Measurements from ENCODE around the gene RAB34. TPM values are rescaled to one million over a fixed set of nuclear protein-coding genes. Genes with fewer than 3 reads are reported as not detected.

RAB34 gene
- total and polyA plus RNA-seq, 9 of the 15 experiments (the other 6 are each of a cell fraction or from before 2014, with no cell fraction given), result 0.07 to 3.8 (median 0.46) TPM; not detected in 1

GRCh38 chr17:28750178-28751047 lies 32.7 kb upstream of the RAB34 start (continued):
- TF ChIP-seq FOXK2 (conservative IDR thresholded peaks at IDR 0.05 in 1 of 2, IDR thresholded peaks at IDR 0.05 in 1 of 2; ENCODE audit: low read depth in 2 of 2) (0 out of 4 replicates have a peak, but pooled peaks of 1 of the 2 experiments have one; percentile 5), STAT5A (IDR thresholded peaks at IDR 0.05; ENCODE audit: borderline replicate concordance, low read length) (peak; percentile 27; the same call in 1 of the 2 replicates), MTA3 (IDR thresholded peaks at IDR 0.05; ENCODE audit: borderline replicate concordance) (peak; percentile 81), YY1 (IDR thresholded peaks at IDR 0.05; ENCODE audit: borderline replicate concordance in 1 of 3, control insufficient read depth in 1 of 3, extremely low read depth in 1 of 3, insufficient read depth in 3 of 3, insufficient read length in 1 of 3, insufficient replicate concordance in 2 of 3, low read depth in 1 of 3, low read length in 2 of 3) (peak in 2 of 3 experiments; percentile 39 to 60), MAZ (CRISPR knock-in tag; conservative IDR thresholded peaks at IDR 0.05 in 1 of 2, IDR thresholded peaks at IDR 0.05 in 1 of 2) (peak; percentile 66 to 96), CBX5 (IDR thresholded peaks at IDR 0.05; ENCODE audit: borderline replicate concordance, low read depth) (peak; percentile 61; the same call in 1 of the 2 replicates), L3MBTL2 (IDR thresholded peaks at IDR 0.05) (peak; percentile 53), LCOR (CRISPR knock-in tag; IDR thresholded peaks at IDR 0.05) (peak; percentile 66; the same call in 1 of the 2 replicates), BACH1 (tag; IDR thresholded peaks at IDR 0.05) (no peak), KLF16 (IDR thresholded peaks at IDR 0.05) (peak; percentile 88), CTCFL (IDR thresholded peaks at IDR 0.05; ENCODE audit: borderline replicate concordance, insufficient read depth, low read depth, low read length, poor library complexity, severe bottlenecking) (peak; percentile 26), ATF1 (CRISPR knock-in tag; IDR thresholded peaks at IDR 0.05) (no peak), ATF1 (tag; IDR thresholded peaks at IDR 0.05) (peak; percentile 43; the same call in 1 of the 2 replicates), PHF21A (IDR thresholded peaks at IDR 0.05; ENCODE audit: borderline replicate concordance, low read depth) (peak; percentile 61; the same call in 1 of the 2 replicates), RBM39 (optimal IDR thresholded peaks at IDR 0.05; ENCODE audit: low read depth, low read length) (peak; percentile 87), MED1 (CRISPR knock-in tag; IDR thresholded peaks at IDR 0.05; ENCODE audit: borderline replicate concordance) (no peak), CREM (IDR thresholded peaks at IDR 0.05; ENCODE audit: low read depth) (peak; percentile 65; the same call in 1 of the 2 replicates), RNF2 (IDR thresholded peaks at IDR 0.05) (peak; percentile 61; the same call in 1 of the 2 replicates), MYC (IDR thresholded peaks at IDR 0.05; ENCODE audit: low read depth, low read length) (peak; percentile 67; the same call in 1 of the 2 replicates), MYC (CRISPR knock-in tag; IDR thresholded peaks at IDR 0.05; ENCODE audit: borderline replicate concordance, low read depth) (no peak), CTBP1 (IDR thresholded peaks at IDR 0.05; ENCODE audit: borderline replicate concordance) (peak; percentile 81; the same call in 1 of the 2 replicates)
- TF ChIP-seq, protein P1, sequence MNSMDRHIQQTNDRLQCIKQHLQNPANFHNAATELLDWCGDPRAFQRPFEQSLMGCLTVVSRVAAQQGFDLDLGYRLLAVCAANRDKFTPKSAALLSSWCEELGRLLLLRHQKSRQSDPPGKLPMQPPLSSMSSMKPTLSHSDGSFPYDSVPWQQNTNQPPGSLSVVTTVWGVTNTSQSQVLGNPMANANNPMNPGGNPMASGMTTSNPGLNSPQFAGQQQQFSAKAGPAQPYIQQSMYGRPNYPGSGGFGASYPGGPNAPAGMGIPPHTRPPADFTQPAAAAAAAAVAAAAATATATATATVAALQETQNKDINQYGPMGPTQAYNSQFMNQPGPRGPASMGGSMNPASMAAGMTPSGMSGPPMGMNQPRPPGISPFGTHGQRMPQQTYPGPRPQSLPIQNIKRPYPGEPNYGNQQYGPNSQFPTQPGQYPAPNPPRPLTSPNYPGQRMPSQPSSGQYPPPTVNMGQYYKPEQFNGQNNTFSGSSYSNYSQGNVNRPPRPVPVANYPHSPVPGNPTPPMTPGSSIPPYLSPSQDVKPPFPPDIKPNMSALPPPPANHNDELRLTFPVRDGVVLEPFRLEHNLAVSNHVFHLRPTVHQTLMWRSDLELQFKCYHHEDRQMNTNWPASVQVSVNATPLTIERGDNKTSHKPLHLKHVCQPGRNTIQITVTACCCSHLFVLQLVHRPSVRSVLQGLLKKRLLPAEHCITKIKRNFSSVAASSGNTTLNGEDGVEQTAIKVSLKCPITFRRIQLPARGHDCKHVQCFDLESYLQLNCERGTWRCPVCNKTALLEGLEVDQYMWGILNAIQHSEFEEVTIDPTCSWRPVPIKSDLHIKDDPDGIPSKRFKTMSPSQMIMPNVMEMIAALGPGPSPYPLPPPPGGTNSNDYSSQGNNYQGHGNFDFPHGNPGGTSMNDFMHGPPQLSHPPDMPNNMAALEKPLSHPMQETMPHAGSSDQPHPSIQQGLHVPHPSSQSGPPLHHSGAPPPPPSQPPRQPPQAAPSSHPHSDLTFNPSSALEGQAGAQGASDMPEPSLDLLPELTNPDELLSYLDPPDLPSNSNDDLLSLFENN (IDR thresholded peaks at IDR 0.05; ENCODE audit: low read depth in 2 of 2, low read length in 2 of 2), result 0 out of 4 replicates have a peak, but pooled peaks of 1 of the 2 experiments have one; percentile 42
